ENCODE data around the gene UBE2L3.

DNA sequence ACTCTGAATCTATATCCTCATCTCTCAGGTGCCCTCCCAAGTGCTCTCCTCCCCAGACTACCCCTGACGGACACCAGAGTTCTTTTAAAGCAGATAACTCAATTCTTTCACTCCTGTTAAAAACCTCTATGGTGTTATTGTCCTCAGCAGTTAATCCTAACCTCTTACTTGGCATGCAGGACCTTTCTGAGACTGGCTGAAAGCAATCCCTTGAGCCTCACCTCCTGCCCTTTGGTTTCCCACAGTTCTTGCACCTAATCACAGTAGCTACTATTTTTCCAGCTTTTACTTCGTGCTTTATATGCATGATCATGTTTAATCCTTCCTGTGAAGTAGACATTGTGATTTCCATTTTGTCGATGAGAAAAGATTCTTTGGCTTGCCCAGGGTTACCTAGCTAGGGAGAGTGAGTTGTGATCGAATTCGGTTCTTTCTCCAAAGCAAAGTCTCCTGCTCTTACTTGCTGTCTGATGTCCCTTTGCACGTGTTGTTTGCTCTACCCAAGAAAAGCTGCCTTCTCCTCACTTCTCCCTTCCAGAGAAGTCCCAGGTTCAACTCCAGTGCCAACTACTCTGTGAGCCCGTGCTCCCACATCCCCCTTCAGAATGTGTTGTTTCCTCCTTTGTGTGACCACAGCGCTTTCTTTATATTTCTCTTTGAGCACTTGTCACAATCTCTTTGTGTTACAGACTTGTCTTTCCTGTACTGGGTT is 2.1 kb downstream of the UBE2L3 start:
- no peak for TF ChIP-seq EZH2 (optimal IDR thresholded peaks at IDR 0.05; ENCODE audit: low read depth, low read length)
- TF ChIP-seq, protein P1, sequence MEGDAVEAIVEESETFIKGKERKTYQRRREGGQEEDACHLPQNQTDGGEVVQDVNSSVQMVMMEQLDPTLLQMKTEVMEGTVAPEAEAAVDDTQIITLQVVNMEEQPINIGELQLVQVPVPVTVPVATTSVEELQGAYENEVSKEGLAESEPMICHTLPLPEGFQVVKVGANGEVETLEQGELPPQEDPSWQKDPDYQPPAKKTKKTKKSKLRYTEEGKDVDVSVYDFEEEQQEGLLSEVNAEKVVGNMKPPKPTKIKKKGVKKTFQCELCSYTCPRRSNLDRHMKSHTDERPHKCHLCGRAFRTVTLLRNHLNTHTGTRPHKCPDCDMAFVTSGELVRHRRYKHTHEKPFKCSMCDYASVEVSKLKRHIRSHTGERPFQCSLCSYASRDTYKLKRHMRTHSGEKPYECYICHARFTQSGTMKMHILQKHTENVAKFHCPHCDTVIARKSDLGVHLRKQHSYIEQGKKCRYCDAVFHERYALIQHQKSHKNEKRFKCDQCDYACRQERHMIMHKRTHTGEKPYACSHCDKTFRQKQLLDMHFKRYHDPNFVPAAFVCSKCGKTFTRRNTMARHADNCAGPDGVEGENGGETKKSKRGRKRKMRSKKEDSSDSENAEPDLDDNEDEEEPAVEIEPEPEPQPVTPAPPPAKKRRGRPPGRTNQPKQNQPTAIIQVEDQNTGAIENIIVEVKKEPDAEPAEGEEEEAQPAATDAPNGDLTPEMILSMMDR (IDR thresholded peaks at IDR 0.05; ENCODE audit: low read length) = no peak
- TF ChIP-seq EZH2phosphoT487 (IDR thresholded peaks at IDR 0.05; ENCODE audit: low read length) = no peak

All from MM.1S (cell line).